HAP-1 (cell line): Measurements from ENCODE around the gene GGTLC2.
"Not testable (repeated sequence)": the region's sequence is repeated elsewhere in the genome, so short reads cannot be mapped to it uniquely, and the experiment has no call there.

Source experiments
- DNase-seq, 2 experiments: peaks; one replicate each; pipeline ENCODE4 v3.0.0-alpha.2; 2016 to 2020; ENCODE audit warnings: low spot score in 2 of 2
- H3K27me3 ChIP-seq: fragments of 250-450 bp; sonication (Bioruptor Pico); 2 replicates; pipeline ENCODE4 v1.5.1; 2020; ENCODE audit warnings: low read depth, mild to moderate bottlenecking, moderate library complexity
- H3K36me3 ChIP-seq: fragments of 250-450 bp; sonication (Bioruptor Pico); replicated peaks from 2 replicates; pipeline ENCODE4 v1.5.1; 2020; ENCODE audit warnings: mild to moderate bottlenecking
- H3K4me1 ChIP-seq: fragments of 250-450 bp; sonication (Bioruptor Pico); 2 replicates; pipeline ENCODE4 v1.5.1; 2020; ENCODE audit warnings: mild to moderate bottlenecking
- H3K4me3 ChIP-seq: fragments of 250-450 bp; sonication (Bioruptor Pico); 2 replicates; pipeline ENCODE4 v1.5.1; 2020; ENCODE audit warnings: mild to moderate bottlenecking, moderate library complexity
- H3K9me3 ChIP-seq: fragments of 250-450 bp; sonication (Bioruptor Pico); 2 replicates; pipeline ENCODE4 v1.5.1; 2020; ENCODE audit warnings: mild to moderate bottlenecking, moderate library complexity
- in situ Hi-C: fragments of 300-500 bp; cut with MboI; formaldehyde crosslinking; loops from 3 replicates; pipeline ENCODE4 v1.14.3; 2020; ENCODE audit warnings: low sequenced_read_pairs, inconsistent platforms, mixed read lengths

Gene GGTLC2

DNA sequence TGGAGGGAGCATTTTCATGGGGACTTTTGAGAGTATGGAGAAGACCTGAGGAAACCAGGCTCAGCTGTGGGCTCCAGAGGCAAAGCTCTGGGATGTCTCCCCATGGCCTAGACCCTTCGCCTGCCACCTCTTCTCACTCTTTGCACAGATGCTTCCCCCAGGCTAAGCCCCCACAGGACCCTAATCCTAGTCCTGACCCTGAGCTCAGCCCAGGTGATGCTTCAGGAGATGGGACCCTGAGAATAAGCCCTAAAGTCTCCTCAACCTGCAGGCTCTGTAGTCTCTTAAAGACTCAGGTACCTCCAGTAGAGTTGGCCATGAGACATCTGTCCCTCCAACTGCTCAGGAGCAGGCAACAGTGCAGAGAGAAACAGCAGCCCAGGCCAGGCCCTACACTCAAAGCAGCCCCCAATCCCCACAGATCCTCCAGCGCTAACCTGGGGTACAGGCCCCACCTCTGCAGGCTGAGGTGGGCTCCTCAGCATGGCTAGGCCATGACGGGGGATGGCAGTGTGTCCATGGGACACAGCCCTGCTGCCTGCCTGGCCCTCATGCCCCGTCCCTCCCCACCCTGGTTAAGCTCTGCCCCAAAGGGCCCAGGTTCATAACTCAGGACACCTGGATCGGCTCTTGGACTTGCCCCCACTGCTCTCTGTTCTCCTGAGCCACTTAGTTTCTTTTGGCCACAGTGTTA is 39.4 kb downstream of the GGTLC2 start:
- no peaks in the 10 kb centered on the region for H3K36me3 ChIP-seq
- H3K4me1 ChIP-seq, result no peaks in the 10 kb centered on the region
- in situ Hi-C loops, result loop anchor here (25.0 kb wide), 1 partner anchor 97 kb away; no protein-coding TSS in a partner anchor
- DNase-seq, result no peak
- 0 out of 2 replicates have a peak, but pooled peaks cover 2% of the 10 kb centered on the region for H3K27me3 ChIP-seq
- H3K4me3 ChIP-seq, result no peak overlapping the region
- no peaks in the 10 kb centered on the region for H3K9me3 ChIP-seq

DNA sequence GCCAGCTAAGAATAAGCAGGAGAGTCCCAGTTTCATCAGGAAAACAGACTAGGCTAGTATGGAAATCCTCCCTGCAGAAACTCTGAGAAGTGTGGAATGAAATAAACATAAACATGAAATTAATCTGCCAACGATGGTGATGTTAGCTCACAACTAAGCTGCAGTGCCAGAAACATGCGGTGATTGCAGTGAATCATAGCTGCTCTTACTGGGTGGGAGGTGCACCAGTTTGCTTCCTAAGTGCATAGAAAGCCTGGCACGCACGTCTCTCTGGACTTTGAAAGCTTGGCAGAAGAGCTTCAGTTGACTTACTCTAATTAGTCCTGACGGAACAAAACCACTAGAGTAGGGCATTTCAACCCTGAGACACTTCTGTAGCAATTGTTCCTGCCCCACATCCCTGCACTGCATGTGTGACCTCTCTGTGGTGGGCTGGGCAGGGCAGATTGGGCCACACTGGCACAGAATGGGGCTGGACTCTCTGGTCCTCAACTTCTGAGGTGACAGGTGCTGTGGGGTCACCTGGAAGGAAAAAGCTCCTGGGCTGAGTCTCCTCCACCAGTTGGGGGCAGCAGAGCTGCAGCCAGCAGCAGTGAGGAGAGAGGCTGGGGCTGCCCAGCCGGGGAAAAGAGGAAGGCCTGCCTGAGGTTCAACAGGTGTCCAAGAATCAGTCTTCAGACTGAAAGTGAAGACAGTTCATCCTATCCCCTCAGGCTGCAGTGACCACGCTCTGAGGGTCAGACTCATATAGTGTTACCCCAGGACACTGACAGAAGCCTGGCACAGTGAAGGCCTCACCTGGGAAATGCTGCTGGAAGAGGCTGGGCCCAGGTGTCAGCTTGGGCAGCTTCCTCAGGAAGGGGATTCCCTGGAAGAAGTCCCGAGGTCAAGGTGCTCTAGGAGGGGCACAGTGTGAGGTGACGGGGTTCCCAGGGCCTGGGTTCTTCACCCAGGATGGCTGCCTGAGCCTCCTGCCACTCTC is 40.5 kb downstream of the GGTLC2 start:
- no peak overlapping the region for H3K4me3 ChIP-seq
- no peaks in the 10 kb centered on the region for H3K4me1 ChIP-seq
- H3K9me3 ChIP-seq, result no peaks in the 10 kb centered on the region
- 0 out of 2 replicates have a peak, but pooled peaks cover 2% of the 10 kb centered on the region for H3K27me3 ChIP-seq
- peak in 1 of 2 experiments; percentile 43 for DNase-seq
- no peaks in the 10 kb centered on the region for H3K36me3 ChIP-seq
- in situ Hi-C loops, result loop anchor here (25.0 kb wide), 1 partner anchor 98 kb away; no protein-coding TSS in a partner anchor

DNA sequence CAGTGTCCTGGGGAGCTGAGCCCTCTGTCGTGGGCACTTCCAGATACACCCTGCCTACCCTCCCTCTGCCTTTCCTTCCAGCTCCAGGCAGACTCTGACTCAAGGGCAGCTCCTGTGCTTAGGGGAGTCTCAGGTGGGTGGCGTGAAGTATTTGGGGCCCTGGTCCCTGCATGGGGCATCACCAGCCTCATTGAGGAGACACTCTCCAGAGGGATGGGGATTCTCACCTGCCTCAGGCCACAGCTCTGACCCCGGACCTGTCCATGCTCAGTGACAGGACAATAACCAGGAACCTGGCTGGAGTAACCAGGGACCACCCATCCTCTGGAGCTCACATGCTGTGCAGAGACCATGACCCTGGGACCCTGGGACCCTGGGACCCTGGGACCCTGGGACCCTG is 41.2 kb downstream of the GGTLC2 start:
- in situ Hi-C loops, result loop anchor here (25.0 kb wide), 1 partner anchor 98 kb away; no protein-coding TSS in a partner anchor
- no peak overlapping the region for H3K4me3 ChIP-seq
- no peak for DNase-seq
- no peaks in the 10 kb centered on the region for H3K9me3 ChIP-seq
- no peaks in the 10 kb centered on the region for H3K36me3 ChIP-seq
- no peaks in the 10 kb centered on the region for H3K27me3 ChIP-seq
- H3K4me1 ChIP-seq, result no peaks in the 10 kb centered on the region

DNA sequence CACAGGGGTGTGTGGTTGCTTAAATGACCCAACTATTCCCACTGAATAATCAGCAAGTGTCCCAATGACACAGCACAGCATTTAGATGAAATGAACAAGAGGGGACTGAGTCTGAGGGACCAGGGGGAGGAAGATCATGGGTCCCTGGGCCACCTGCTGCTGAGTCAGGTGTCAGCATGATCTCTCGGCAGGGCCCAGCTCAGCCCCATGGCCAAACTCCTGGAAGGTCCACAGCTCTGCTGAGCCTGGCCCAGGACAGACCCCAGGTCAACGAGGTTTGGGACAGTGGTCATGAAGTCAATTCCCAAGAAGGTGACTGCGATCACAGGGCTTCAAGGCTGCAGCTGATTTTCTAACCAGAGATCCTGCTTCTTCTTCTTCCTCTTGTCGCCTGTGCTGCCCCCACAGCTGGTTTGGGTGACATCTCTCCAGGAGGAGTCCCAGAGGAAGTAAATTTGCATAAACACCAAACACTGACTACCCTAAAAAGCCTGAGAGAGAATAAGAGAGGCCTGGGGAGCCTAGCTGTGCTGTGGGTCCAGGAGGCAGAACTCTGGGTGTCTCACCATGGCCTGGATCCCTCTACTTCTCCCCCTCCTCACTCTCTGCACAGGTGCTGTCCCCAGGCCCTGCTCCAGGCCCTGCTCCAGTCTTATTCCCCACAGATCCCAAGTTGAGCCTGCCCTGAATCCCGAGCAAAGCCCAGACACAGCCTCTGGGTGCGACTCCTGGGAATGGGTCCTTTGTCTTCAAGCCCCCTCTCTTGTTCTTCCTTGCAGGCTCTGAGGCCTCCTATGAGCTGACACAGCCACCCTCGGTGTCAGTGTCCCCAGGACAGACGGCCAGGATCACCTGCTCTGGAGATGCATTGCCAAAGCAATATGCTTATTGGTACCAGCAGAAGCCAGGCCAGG is 42.0 kb downstream of the GGTLC2 start:
- H3K36me3 ChIP-seq, H3K4me1 ChIP-seq, H3K9me3 ChIP-seq, DNase-seq, H3K4me3 ChIP-seq, H3K27me3 ChIP-seq: not testable (repeated sequence)
- in situ Hi-C loops, result loop anchor here (25.0 kb wide), 1 partner anchor 99 kb away; no protein-coding TSS in a partner anchor

DNA sequence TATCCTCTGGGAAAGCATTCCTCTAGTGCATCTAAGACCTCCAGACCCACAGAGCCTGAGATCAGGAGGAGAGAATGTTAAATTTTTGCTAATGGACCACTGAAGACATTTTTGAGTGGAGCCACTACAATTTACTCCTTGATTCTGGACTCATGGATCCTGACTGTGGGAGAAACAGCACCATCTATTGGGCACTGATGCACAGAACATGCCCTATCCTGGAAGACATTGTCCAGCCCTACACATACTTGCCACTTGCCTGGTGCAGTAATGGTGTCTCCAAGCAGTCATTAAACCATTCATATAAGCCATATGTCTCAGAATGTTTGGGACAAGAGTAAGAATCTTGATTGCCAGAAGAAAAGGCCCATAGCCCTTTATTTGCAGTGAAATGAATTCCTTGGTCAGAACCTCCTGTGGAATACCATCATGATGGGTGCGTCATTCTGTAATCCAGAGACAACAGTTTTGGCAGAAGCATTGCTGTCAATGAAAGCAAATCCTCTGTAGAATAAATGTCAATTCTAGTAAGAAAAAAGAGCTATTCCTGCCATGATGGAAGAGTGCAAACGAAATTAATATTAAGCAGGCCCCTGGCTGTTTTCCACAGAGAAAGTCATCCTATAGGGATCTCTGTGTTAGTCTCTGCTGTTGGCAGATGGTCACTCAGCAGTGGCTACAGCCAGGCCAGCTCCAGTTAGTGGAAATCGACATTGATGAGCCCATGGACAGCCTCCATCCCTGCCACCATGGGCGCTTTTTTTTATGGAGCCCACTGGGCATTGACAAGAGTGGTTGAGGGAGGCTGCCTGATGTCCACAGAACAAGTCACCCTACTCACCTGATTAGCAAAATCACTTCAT is 43.5 kb downstream of the GGTLC2 start:
- H3K4me1 ChIP-seq, result no peaks in the 10 kb centered on the region
- peak; percentile 39 to 50 for DNase-seq
- no peaks in the 10 kb centered on the region for H3K27me3 ChIP-seq
- no peaks in the 10 kb centered on the region for H3K36me3 ChIP-seq
- H3K9me3 ChIP-seq, result no peaks in the 10 kb centered on the region
- in situ Hi-C loops, result loop anchor here (25.0 kb wide), 1 partner anchor 101 kb away; no protein-coding TSS in a partner anchor
- no peak overlapping the region for H3K4me3 ChIP-seq

DNA sequence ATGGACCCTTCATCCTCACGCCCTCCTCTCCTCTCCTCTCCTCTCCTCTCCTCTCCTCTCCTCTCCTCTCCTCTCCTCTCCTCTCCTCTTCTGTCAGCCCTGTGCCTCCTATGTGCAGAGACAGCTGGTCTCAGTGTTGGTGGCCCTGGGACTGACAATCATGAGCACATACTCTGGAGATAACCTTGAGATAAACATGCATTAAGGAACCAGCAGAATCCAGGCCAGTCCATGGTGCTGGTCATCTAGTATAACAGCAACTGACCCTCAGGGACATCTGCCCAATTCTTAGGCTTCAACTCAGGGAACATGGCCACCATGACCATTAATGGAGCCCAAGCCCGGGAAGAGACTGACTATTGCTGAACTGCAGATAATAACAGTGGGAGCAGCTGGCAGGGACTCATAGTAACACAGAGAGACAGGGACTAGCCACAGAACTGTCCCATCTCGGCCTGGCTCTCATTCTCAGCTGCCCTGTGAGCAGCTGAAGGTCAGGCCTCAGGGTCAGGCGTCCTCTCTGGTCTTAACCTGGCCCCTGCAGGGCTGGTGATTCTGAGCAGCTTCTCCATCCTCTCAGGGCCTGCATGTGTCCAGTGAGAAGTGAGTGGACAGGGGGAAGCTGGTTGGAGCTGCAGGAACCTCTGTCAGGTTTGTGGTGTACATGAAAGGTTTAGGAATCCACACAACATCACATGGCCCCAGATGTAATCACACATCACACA is 45.4 kb downstream of the GGTLC2 start:
- Histone ChIP-seq H3K4me3 (no peak overlapping the region), H3K36me3 (no peaks in the 10 kb centered on the region), H3K27me3 (no peaks in the 10 kb centered on the region), H3K4me1 (no peaks in the 10 kb centered on the region), H3K9me3 (no peaks in the 10 kb centered on the region)
- in situ Hi-C loops, result loop anchor here (25.0 kb wide), 1 partner anchor 102 kb away; no protein-coding TSS in a partner anchor
- no peak for DNase-seq

DNA sequence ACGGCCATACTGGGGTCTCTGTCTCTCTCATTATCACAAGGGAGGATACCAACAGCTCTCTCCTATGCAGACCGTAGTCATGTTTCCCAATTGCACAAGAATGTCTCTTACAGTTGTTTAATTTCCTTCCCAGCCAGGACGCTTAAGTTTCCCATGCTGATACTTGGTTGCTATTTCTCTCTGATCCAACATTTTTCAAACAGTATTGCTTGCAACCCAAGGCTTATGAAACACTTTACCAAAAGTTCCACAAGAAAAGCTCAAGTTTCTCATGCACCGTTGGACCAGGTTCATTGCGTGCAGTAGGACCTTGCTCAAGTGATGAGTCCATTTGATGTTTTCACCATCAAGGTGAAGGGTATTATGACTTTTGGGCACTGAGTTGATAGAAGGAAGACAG is 46.6 kb downstream of the GGTLC2 start:
- no peaks in the 10 kb centered on the region for H3K9me3 ChIP-seq
- no peaks in the 10 kb centered on the region for H3K27me3 ChIP-seq
- H3K4me3 ChIP-seq, result no peak overlapping the region
- in situ Hi-C loops, result loop anchor here (25.0 kb wide), 1 partner anchor 104 kb away; no protein-coding TSS in a partner anchor
- no peak for DNase-seq
- H3K36me3 ChIP-seq, result no peaks in the 10 kb centered on the region
- H3K4me1 ChIP-seq, result no peaks in the 10 kb centered on the region

DNA sequence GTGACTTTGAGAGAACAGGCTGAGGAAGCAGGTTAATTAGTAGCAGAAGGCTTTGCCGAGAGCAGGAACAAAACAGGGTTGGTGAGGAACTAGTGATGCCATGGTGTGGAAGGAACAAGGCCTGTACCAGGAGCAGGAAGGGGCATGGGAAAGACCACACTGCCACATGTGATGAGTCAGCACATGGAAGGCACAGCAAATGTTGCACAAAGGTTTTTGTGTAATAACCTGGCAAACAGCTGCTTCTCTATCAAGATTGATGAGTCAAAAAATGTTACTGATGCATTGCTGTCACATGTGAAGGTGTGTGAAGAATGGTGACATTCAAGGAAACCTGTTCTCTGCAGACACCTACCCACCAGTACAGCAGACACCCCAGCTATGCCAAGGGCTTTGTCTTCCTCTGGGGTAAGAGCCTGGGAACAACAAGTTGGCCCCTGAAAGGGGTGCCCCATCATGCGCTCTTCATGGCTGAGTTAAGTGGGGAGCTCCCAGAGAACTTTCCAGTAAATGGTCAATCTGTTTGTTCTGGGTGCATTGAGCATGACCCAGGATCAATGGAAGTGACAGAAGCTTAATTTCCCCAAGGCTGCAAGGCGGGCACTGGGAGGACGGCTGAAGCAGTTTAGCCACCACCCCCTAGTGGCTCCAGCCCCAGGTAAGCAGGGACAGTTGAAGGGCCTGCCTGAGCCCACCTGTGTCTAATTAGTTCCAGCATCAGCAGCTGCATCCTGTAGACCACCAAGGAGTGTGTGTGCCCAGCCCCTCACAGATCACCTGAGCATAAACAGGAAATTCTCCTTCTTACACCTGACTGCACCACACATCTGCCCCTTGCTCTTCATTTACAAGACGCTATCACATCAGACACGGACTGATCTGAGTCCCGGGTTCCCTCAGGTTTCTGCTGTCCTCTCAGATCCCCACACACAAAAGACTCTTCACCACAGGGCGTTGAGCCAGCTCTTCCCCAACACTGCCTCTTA is 47.6 kb downstream of the GGTLC2 start:
- in situ Hi-C loops, result loop anchor here (25.0 kb wide), 1 partner anchor 105 kb away; no protein-coding TSS in a partner anchor
- no peaks in the 10 kb centered on the region for H3K9me3 ChIP-seq
- no peaks in the 10 kb centered on the region for H3K4me1 ChIP-seq
- no peaks in the 10 kb centered on the region for H3K27me3 ChIP-seq
- no peaks in the 10 kb centered on the region for H3K36me3 ChIP-seq
- DNase-seq, result no peak
- no peak overlapping the region for H3K4me3 ChIP-seq

DNA sequence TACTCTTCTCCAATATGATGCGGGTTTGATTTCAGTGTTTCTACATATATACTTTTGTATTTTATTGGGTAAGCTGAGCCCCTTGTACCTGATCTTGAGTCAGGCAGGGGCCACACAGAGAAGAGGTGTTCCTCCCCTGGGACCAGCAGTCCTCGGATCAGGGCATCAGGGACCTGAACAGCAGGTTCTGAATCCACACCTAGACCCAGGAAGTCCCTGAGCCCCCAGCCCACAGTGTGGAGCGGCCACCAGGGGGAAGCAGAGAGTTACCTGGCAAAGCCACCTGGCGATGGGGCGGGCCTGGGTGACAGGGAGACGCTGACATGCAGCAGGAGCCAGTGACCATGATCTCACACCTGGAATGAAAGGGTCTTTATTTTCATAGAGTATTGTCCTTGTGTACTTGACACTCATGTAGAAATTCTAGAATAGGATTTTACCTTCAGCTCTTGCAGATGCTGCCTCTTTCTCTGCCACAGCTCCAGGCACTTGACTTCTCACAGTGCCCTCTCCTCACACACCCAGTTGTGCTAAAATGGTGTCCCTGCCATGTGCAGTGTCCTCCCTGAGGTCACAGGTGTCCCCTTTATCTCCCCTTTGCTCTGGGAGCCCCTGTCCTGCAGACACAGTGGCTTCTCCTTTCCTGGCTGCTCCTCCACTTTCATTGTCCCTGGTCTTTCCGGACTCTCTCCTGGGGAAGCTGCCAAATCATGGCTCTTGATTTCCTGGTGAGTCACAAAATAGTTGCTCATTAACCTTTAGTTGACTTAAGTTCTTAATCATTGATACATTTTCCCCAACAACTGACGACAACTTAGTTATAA is 48.5 kb downstream of the GGTLC2 start:
- DNase-seq, result peak; percentile 9 to 83
- in situ Hi-C loops, result loop anchor here (25.0 kb wide), 1 partner anchor 106 kb away; no protein-coding TSS in a partner anchor
- H3K4me3 ChIP-seq, result no peak overlapping the region
- no peaks in the 10 kb centered on the region for H3K36me3 ChIP-seq
- H3K4me1 ChIP-seq, result no peaks in the 10 kb centered on the region
- H3K9me3 ChIP-seq, result no peaks in the 10 kb centered on the region
- H3K27me3 ChIP-seq, result no peaks in the 10 kb centered on the region

DNA sequence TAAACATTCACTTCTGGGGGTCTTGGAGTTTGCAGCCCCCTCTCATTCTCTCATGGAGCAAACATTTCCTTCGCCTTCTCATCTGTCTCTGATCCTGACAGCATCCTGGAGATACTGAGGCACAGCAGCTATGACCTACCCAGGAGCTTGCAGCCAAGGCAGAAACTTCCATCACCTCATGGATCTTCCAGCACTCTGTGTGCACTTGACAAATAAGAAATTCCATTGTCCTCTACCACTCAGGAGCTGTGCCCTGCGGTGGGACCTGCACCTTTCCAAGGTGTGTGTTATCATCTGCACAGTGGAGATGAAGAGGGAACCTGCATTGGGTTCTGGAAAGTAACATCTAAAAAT is 49.1 kb downstream of the GGTLC2 start:
- H3K36me3 ChIP-seq, result no peaks in the 10 kb centered on the region
- DNase-seq, result no peak
- no peaks in the 10 kb centered on the region for H3K27me3 ChIP-seq
- no peaks in the 10 kb centered on the region for H3K9me3 ChIP-seq
- H3K4me1 ChIP-seq, result no peaks in the 10 kb centered on the region
- no peak overlapping the region for H3K4me3 ChIP-seq
- in situ Hi-C loops, result loop anchor here (25.0 kb wide), 1 partner anchor 106 kb away; no protein-coding TSS in a partner anchor
